ENCODE data around the gene ANO8. TPM values are rescaled to one million over a fixed set of nuclear protein-coding genes. Genes with fewer than 3 reads are reported as not detected.

ANO8 gene
- total and polyA plus RNA-seq, 7 donors: 1.5 to 14.3 (median 11.9) TPM

- DNase-seq: no peak
- H3K36me3 ChIP-seq (ENCODE audit: insufficient read depth in 1 of 2, low read depth in 1 of 2): peaks cover 0 to 47% of the 10 kb centered on the region in 2 donors
- 62 to 64% (median 63%) methylated on average over 55 to 64 of the region's 64 CpGs for WGBS, 3 donors
- H3K27ac ChIP-seq: no peak overlapping the region
- H3K27me3 ChIP-seq (ENCODE audit: insufficient read depth in 3 of 3, low read length in 2 of 3): no peaks in the 10 kb centered on the region
- intact Hi-C loops (cut with DNase I): no loop called here
- no peak for TF ChIP-seq CTCF (IDR thresholded peaks at IDR 0.05)
- H3K4me1 ChIP-seq: no peaks in the 10 kb centered on the region
- H3K9me3 ChIP-seq: no peaks in the 10 kb centered on the region
- H3K4me3 ChIP-seq: peak overlapping the region; percentile 16
- ATAC-seq: peak in 2 of 4 donors; percentile 22 to 25
These were observed 6.8 kb downstream of the ANO8 start for GRCh38 chr19:17327654-17328516.

- DNase-seq: no peak
- no peak for TF ChIP-seq CTCF (IDR thresholded peaks at IDR 0.05)
- intact Hi-C loops (cut with DNase I): no loop called here
- Histone ChIP-seq H3K27me3 (ENCODE audit: insufficient read depth in 3 of 3, low read length in 2 of 3) (no peaks in the 10 kb centered on the region), H3K27ac (no peak overlapping the region), H3K4me3 (no peak overlapping the region), H3K36me3 (ENCODE audit: insufficient read depth in 1 of 2, low read depth in 1 of 2) (peaks cover 0 to 52% of the 10 kb centered on the region in 2 donors), H3K4me1 (no peaks in the 10 kb centered on the region), H3K9me3 (no peaks in the 10 kb centered on the region)
- ATAC-seq: no peak
- 90 to 93% (median 90%) methylated on average over 26 to 27 of the region's 27 CpGs for WGBS, 3 donors
These were observed 7.5 kb downstream of the ANO8 start for GRCh38 chr19:17327068-17327653.

GRCh38 chr19:17326595-17326966 is 8.1 kb downstream of the ANO8 start:
- intact Hi-C loops (cut with DNase I): no loop called here
- Histone ChIP-seq H3K4me1 (no peaks in the 10 kb centered on the region), H3K27me3 (ENCODE audit: insufficient read depth in 3 of 3, low read length in 2 of 3) (no peaks in the 10 kb centered on the region), H3K27ac (no peak overlapping the region), H3K36me3 (ENCODE audit: insufficient read depth in 1 of 2, low read depth in 1 of 2) (peaks cover 1 to 55% of the 10 kb centered on the region in 2 donors), H3K9me3 (no peaks in the 10 kb centered on the region), H3K4me3 (no peak overlapping the region)
- 76 to 81% (median 80%) methylated on average over 11 of the region's 11 CpGs for WGBS, 3 donors
- DNase-seq (no peak), ATAC-seq (no peak)
- no peak for TF ChIP-seq CTCF (IDR thresholded peaks at IDR 0.05)

GRCh38 chr19:17325881-17326594 is 8.6 kb downstream of the ANO8 start:
- H3K4me3 ChIP-seq: no peak overlapping the region
- no peak for TF ChIP-seq CTCF (IDR thresholded peaks at IDR 0.05)
- no peak overlapping the region for H3K27ac ChIP-seq
- no peaks in the 10 kb centered on the region for H3K9me3 ChIP-seq
- peaks cover 3 to 60% of the 10 kb centered on the region in 2 donors for H3K36me3 ChIP-seq (ENCODE audit: insufficient read depth in 1 of 2, low read depth in 1 of 2)
- H3K27me3 ChIP-seq (ENCODE audit: insufficient read depth in 3 of 3, low read length in 2 of 3): no peaks in the 10 kb centered on the region
- WGBS, 3 donors: 69 to 85% (median 77%) methylated on average over 17 of the region's 17 CpGs
- intact Hi-C loops (cut with DNase I): no loop called here
- no peak for DNase-seq
- peak in 1 of 4 donors; percentile 12 for ATAC-seq
- H3K4me1 ChIP-seq: no peaks in the 10 kb centered on the region

Data from psoas muscle (tissue), 8 donors.